ENCODE measurements around the gene CDK9. TPM values are rescaled to one million over a fixed set of nuclear protein-coding genes. Genes with fewer than 3 reads are reported as not detected.
"Not testable (repeated sequence)": the region's sequence is repeated elsewhere in the genome, so short reads cannot be mapped to it uniquely, and the experiment has no call there.

The CDK9 gene
- total RNA-seq, 2 experiments from 2014 or later: 120 to 128 TPM

DNA sequence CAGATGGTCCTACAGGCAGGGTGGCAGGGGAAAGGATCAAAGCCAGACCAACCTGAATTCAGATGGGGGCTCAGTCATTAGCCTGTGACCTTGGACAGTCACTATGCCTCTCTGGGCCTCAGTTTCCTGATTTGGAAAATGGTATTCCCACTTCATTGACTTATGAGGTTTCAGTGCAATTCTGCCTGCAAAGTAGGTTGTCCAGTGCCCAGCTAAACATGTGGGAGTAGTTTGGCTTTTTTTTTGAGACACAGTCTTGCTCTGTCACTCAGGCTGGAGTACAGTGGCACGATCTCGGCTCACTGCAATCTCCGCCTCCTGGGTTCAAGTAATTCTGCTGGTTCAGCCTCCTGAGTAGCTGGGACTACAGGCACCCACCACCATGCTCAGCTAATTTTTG lies 50.7 kb downstream of the CDK9 start:
- H3K9me3 Mint-ChIP-seq (ENCODE audit: low read depth); H3K4me3 Mint-ChIP-seq; CTCF ChIA-PET: not testable (repeated sequence)

GRCh38 chr9:127837346-127837745 lies 51.5 kb downstream of the CDK9 start:
- Mint-ChIP-seq H3K36me3 (no peaks in the 10 kb centered on the region), H3K4me3 (no peak overlapping the region), H3K4me1 (peaks cover 8% of the 10 kb centered on the region), H3K9me3 (ENCODE audit: low read depth) (no peaks in the 10 kb centered on the region), H3K27ac (no peak overlapping the region), H3K27me3 (no peaks in the 10 kb centered on the region)
- DNase-seq (no peak), ATAC-seq (no peak)
- CTCF ChIA-PET: interaction anchor here (0.8 to 1.1 kb wide), 2 partner anchors 16 to 32 kb away, joined by 3 to 5 read pairs; no protein-coding TSS in a partner anchor

More for the DNA sequence above, 50.7 kb downstream of the CDK9 start:
- DNase-seq, H3K27ac Mint-ChIP-seq, ATAC-seq, H3K4me1 Mint-ChIP-seq, H3K36me3 Mint-ChIP-seq, H3K27me3 Mint-ChIP-seq: not testable (repeated sequence)

DNA sequence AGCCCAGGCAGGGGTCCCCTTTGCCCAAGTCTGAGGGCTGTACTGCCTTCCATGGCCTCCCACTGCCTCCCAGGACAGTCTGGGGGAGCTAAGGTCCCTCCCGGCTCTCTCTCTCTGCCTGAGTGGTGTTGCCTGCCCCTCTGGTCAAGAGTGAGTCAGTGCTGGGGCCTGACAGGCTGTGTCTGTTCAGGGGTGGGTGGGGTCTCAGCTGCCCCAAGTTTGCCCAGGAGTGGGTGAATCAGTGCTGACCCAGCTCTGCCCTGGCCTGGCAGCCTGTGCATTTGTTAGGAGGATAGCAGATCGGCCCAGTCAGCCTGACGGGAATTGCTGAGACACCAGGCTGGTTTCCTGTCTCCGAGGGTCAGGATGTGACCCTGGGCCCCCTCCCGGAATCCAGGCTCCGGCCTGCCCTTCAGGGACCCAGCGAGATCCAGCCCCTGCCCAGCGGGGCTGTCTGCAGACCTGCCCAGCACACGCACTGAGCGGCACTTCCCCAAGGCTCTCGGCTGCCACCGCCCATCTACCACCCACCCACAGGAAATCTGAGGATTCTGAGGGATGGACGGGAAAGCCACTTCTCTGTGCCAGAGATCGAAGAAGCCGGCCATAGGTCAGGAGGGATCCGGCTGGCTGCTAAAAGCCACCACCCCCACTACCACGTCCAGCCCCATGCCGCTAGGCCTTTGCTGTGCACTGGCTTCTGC lies 52.7 kb downstream of the CDK9 start:
- no peaks in the 10 kb centered on the region for H3K9me3 Mint-ChIP-seq (ENCODE audit: low read depth)
- H3K36me3 Mint-ChIP-seq: no peaks in the 10 kb centered on the region
- no peak overlapping the region for H3K27ac Mint-ChIP-seq
- peaks cover 5% of the 10 kb centered on the region for H3K4me1 Mint-ChIP-seq
- DNase-seq (no peak), ATAC-seq (no peak)
- no peak overlapping the region for H3K4me3 Mint-ChIP-seq
- CTCF ChIA-PET: interaction anchor here (1.1 kb wide), 1 partner anchor 15 kb away, joined by 3 read pairs; no protein-coding TSS in a partner anchor
- no peaks in the 10 kb centered on the region for H3K27me3 Mint-ChIP-seq

Small RNAs within 50 kb of the gene (microRNA-seq; reads per million reads assigned to microRNA genes)
- gene MIR2861 (not detected), gene MIR3960 (not detected)

Other genes starting within 250 kb of the CDK9 start
- gene STXBP1, start 173.8 kb upstream of the CDK9 start, total RNA-seq: 10 to 100 TPM; 22.8 to 26.0 TPM
- not detected for gene CFAP157, start 79.0 kb upstream of the CDK9 start, total RNA-seq
- 10 to 100 TPM; 12.5 to 14.4 TPM for gene PTRH1, start 70.4 kb upstream of the CDK9 start, total RNA-seq
- 1 to 10 TPM; 1.2 to 5.2 TPM for gene TTC16, start 70.0 kb upstream of the CDK9 start, total RNA-seq
- 10 to 100 TPM; 24.1 to 26.8 TPM for gene TOR2A, start 50.7 kb upstream of the CDK9 start, total RNA-seq
- 10 to 100 TPM; 75.2 to 87.8 TPM for gene SH2D3C, start 7.4 kb upstream of the CDK9 start, total RNA-seq
- gene FPGS, start 16.8 kb downstream of the CDK9 start, total RNA-seq: 100 to 1,000 TPM; 109 to 117 TPM
- gene ENG, start 68.6 kb downstream of the CDK9 start, total RNA-seq: 10 to 100 TPM; 18.4 to 21.3 TPM
- gene AK1, start 91.6 kb downstream of the CDK9 start, total RNA-seq: 10 to 100 TPM; 33.6 to 34.3 TPM
- 10 to 100 TPM; 75.7 to 93.5 TPM for gene ST6GALNAC6, start 113.6 kb downstream of the CDK9 start, total RNA-seq
- 10 to 100 TPM; 64.7 to 71.4 TPM for gene ST6GALNAC4, start 131.0 kb downstream of the CDK9 start, total RNA-seq
- gene PIP5KL1, start 144.7 kb downstream of the CDK9 start, total RNA-seq: 1 to 10 TPM; 1.8 to 2.6 TPM
- 10 to 100 TPM; 51.4 to 53.5 TPM for gene DPM2, start 151.8 kb downstream of the CDK9 start, total RNA-seq
- gene EEIG1, start 195.0 kb downstream of the CDK9 start, total RNA-seq: 100 to 1,000 TPM in 1 of 2 experiments, 10 to 100 TPM in 1; 60.8 to 116 TPM